ENCODE data around the gene TBX10. TPM values are rescaled to one million over a fixed set of nuclear protein-coding genes. Genes with fewer than 3 reads are reported as not detected.

TBX10 gene
- polyA plus RNA-seq, 4 donors = not detected

GRCh38 chr11:67582011-67582410 is 57.6 kb downstream of the TBX10 start:
- DNase-seq (ENCODE audit: low read depth in 4 of 4, low spot score in 3 of 4) = no peak

- DNase-seq (ENCODE audit: low read depth in 4 of 4, low spot score in 3 of 4) = no peak
Measured at GRCh38 chr11:67581469-67581868, 58.1 kb downstream of the TBX10 start.

Other genes starting within 250 kb of the TBX10 start
- gene RAD9A, start 247.8 kb downstream of the TBX10 start, polyA plus RNA-seq (ENCODE audit: insufficient read length in 4 of 4) = 10 to 100 TPM; 16.6 to 37.5 (median 19.1) TPM
- gene PPP1CA, start 237.9 kb downstream of the TBX10 start, polyA plus RNA-seq (ENCODE audit: insufficient read length in 4 of 4) = 100 to 1,000 TPM in 3 of 4 donors, 10 to 100 TPM in 1; 77.6 to 177 (median 146) TPM
- 10 to 100 TPM in 1 of 4 donors, 1 to 10 TPM in 3; 2.5 to 11.7 (median 4.4) TPM for gene TBC1D10C, start 235.7 kb downstream of the TBX10 start, polyA plus RNA-seq (ENCODE audit: insufficient read length in 4 of 4)
- gene CARNS1, start 224.1 kb downstream of the TBX10 start, polyA plus RNA-seq (ENCODE audit: insufficient read length in 4 of 4) = 1 to 10 TPM; 1.1 to 4.4 (median 1.8) TPM
- gene RPS6KB2, start 211.3 kb downstream of the TBX10 start, polyA plus RNA-seq (ENCODE audit: insufficient read length in 4 of 4) = 10 to 100 TPM; 37.4 to 46.7 (median 41.7) TPM
- gene PTPRCAP, start 202.1 kb downstream of the TBX10 start, polyA plus RNA-seq (ENCODE audit: insufficient read length in 4 of 4) = 1 to 10 TPM in 3 of 4 donors, under 1 TPM in 1; 0.86 to 2.4 (median 2.0) TPM
- gene CORO1B, start 196.3 kb downstream of the TBX10 start, polyA plus RNA-seq (ENCODE audit: insufficient read length in 4 of 4) = 10 to 100 TPM; 43.9 to 82.9 (median 59.9) TPM
- gene GPR152, start 187.0 kb downstream of the TBX10 start, polyA plus RNA-seq (ENCODE audit: insufficient read length in 4 of 4) = not detected
- gene CABP4, start 184.4 kb downstream of the TBX10 start, polyA plus RNA-seq (ENCODE audit: insufficient read length in 4 of 4) = under 1 TPM; 0.54 to 0.75 (median 0.64) TPM
- gene TMEM134, start 170.5 kb downstream of the TBX10 start, polyA plus RNA-seq (ENCODE audit: insufficient read length in 4 of 4) = 10 to 100 TPM; 32.4 to 73.8 (median 42.1) TPM
- 10 to 100 TPM; 52.7 to 69.0 (median 65.4) TPM for gene AIP, start 156.7 kb downstream of the TBX10 start, polyA plus RNA-seq (ENCODE audit: insufficient read length in 4 of 4)
- gene PITPNM1, start 134.4 kb downstream of the TBX10 start, polyA plus RNA-seq (ENCODE audit: insufficient read length in 4 of 4) = 10 to 100 TPM; 26.9 to 38.6 (median 33.7) TPM
- 10 to 100 TPM; 28.4 to 60.1 (median 44.1) TPM for gene CDK2AP2, start 131.6 kb downstream of the TBX10 start, polyA plus RNA-seq (ENCODE audit: insufficient read length in 4 of 4)
- under 1 TPM in 2 of 4 donors, not detected in 2; 0.29 to 0.39 TPM for gene CABP2, start 116.3 kb downstream of the TBX10 start, polyA plus RNA-seq (ENCODE audit: insufficient read length in 4 of 4)
- 100 to 1,000 TPM; 560 to 818 (median 731) TPM for gene GSTP1, start 56.0 kb downstream of the TBX10 start, polyA plus RNA-seq (ENCODE audit: insufficient read length in 4 of 4)
- gene NDUFV1, start 32.8 kb downstream of the TBX10 start, polyA plus RNA-seq (ENCODE audit: insufficient read length in 4 of 4) = 100 to 1,000 TPM; 122 to 271 (median 155) TPM
- gene NUDT8, start 9.8 kb downstream of the TBX10 start, polyA plus RNA-seq (ENCODE audit: insufficient read length in 4 of 4) = 10 to 100 TPM in 1 of 4 donors, 1 to 10 TPM in 3; 3.6 to 10.1 (median 4.1) TPM
- gene ACY3, start 11.0 kb upstream of the TBX10 start, polyA plus RNA-seq (ENCODE audit: insufficient read length in 4 of 4) = 10 to 100 TPM in 3 of 4 donors, 1 to 10 TPM in 1; 1.0 to 26.6 (median 20.6) TPM
- 1 to 10 TPM in 3 of 4 donors, under 1 TPM in 1; 0.05 to 4.2 (median 2.6) TPM for gene ALDH3B2, start 34.9 kb upstream of the TBX10 start, polyA plus RNA-seq (ENCODE audit: insufficient read length in 4 of 4)

All from left renal pelvis (tissue), 4 donors.